Endothelial cell of umbilical vein (primary cell): ENCODE data around the gene NEK6. TPM values are rescaled to one million over a fixed set of nuclear protein-coding genes. Genes with fewer than 3 reads are reported as not detected.
A peak's percentile ranks its signal among the peaks of the same experiment; 100 is the strongest.

Experiments
- BruUV-seq: library from RNA; stranded (reverse); fragments of 400-500 nt; replicated peaks from 2 replicates; lab custom pipeline; 2021; lab: Mats Ljungman, UMichigan
- CTCF ChIA-PET: fragments of 300-600, 350-600 bp; sonication (Branson Sonifier 250); formaldehyde crosslinking; loops from one replicate; lab custom pipeline; 2021; ENCODE audit warnings: antibody characterized with exemption, inconsistent platforms; lab: Charles Lee
- POLR2A ChIA-PET: fragments of 300-600, 350-600 bp; sonication (Branson Sonifier 250); formaldehyde crosslinking; loops from one replicate; lab custom pipeline; 2021; ENCODE audit warnings: antibody characterized with exemption, inconsistent platforms; lab: Charles Lee
- DNase-seq: peaks from one replicate; pipeline ENCODE4 v3.0.0-alpha.2; 2011; ENCODE audit warnings: low read depth, low spot score
- FAIRE-seq: peaks from 2 replicates; lab custom pipeline; 2011; peaks lifted over from hg19 to GRCh38; lab: Jason Lieb, UNC
- H2AFZ ChIP-seq: 2 replicates; pipeline ENCODE4 v1.6.0; 2012; ENCODE audit warnings: low read depth, low read length, control low read depth, inconsistent platforms
- H3K27ac ChIP-seq: 2 replicates; pipeline ENCODE4 v1.5.1; 2011; ENCODE audit warnings: low read depth, mild to moderate bottlenecking, control low read depth, low read length, moderate library complexity; ENCODE audit not compliant: insufficient read depth
- H3K27me3 ChIP-seq, 2 experiments: 2 replicates each; pipeline versions ENCODE4 v1.6.0 to v1.6.1; 2011; ENCODE audit warnings: low read length in 2 of 2, mixed read lengths in 1 of 2; ENCODE audit not compliant: control insufficient read depth in 2 of 2, insufficient read depth in 2 of 2
- H3K36me3 ChIP-seq, 2 experiments: 2 replicates in 1 of 2; 3 replicates in 1 of 2; pipeline ENCODE4 v1.5.1; 2011; ENCODE audit warnings: low read length in 2 of 2, mild to moderate bottlenecking in 1 of 2, moderate library complexity in 1 of 2; ENCODE audit not compliant: control insufficient read depth in 2 of 2, insufficient read depth in 2 of 2; ENCODE audit errors: extremely low read depth in 1 of 2
- H3K4me1 ChIP-seq: 3 replicates; pipeline ENCODE4 v1.5.1; 2011; ENCODE audit warnings: mild to moderate bottlenecking, low read length; ENCODE audit not compliant: control insufficient read depth, insufficient read depth; ENCODE audit errors: extremely low read depth
- H3K4me2 ChIP-seq: 2 replicates; pipeline ENCODE4 v1.6.1; 2011; ENCODE audit warnings: low read length, control low read depth, mixed read lengths; ENCODE audit not compliant: insufficient read depth
- H3K4me3 ChIP-seq, 3 experiments: fragments of 200-600 bp in 1 of 3; sonication (generic), shearing (Covaris generic) in 1 of 3; replicated peaks in 1 of 3; 2 replicates each; pipeline ENCODE4 v1.5.1; 2011 to 2016; ENCODE audit warnings: control low read depth in 3 of 3, low read length in 3 of 3, mild to moderate bottlenecking in 2 of 3, inconsistent platforms in 1 of 3, low read depth in 1 of 3, moderate library complexity in 1 of 3; ENCODE audit not compliant: insufficient read depth in 1 of 3
- H3K79me2 ChIP-seq: 2 replicates; pipeline ENCODE4 v1.6.0; 2012; ENCODE audit warnings: low read length, inconsistent platforms; ENCODE audit not compliant: control insufficient read depth, insufficient read depth
- H3K9ac ChIP-seq: replicated peaks from 2 replicates; pipeline ENCODE3; 2011; ENCODE audit warnings: low read length, control low read depth; ENCODE audit not compliant: insufficient read depth; ENCODE audit errors: extremely low read depth
- H3K9me1 ChIP-seq: replicated peaks from 3 replicates; pipeline ENCODE4 v1.6.0; 2011; ENCODE audit warnings: mild to moderate bottlenecking, low read length; ENCODE audit not compliant: control insufficient read depth, insufficient read depth; ENCODE audit errors: extremely low read depth
- H3K9me3 ChIP-seq: replicated peaks from 2 replicates; pipeline ENCODE4 v1.5.1; 2012; ENCODE audit warnings: low read length, inconsistent platforms; ENCODE audit not compliant: control insufficient read depth, insufficient read depth
- H4K20me1 ChIP-seq: replicated peaks from 2 replicates; pipeline ENCODE3; 2011; ENCODE audit warnings: mild to moderate bottlenecking, low read length; ENCODE audit not compliant: control insufficient read depth, insufficient read depth; ENCODE audit errors: extremely low read depth
- CTCF ChIP-seq, 2 donors: IDR thresholded peaks; 1 replicate in 1 of 2; 2 replicates in 1 of 2; pipeline ENCODE4 v1.5.1; 2011; ENCODE audit warnings: low read length in 2 of 2, mild to moderate bottlenecking in 2 of 2, moderate library complexity in 2 of 2, control low read depth in 1 of 2, inconsistent platforms in 1 of 2, low read depth in 1 of 2; ENCODE audit not compliant: insufficient read depth in 1 of 2; ENCODE audit errors: extremely low read depth in 1 of 2
- GATA2 ChIP-seq: IDR thresholded peaks from 2 replicates; pipeline ENCODE4 v1.7.0; 2011; ENCODE audit warnings: low read depth, mild to moderate bottlenecking, moderate library complexity, mixed read lengths, low read length; ENCODE audit not compliant: insufficient read length, insufficient read depth
- MAX ChIP-seq: IDR thresholded peaks from 2 replicates; pipeline ENCODE4 v1.6.1; 2011; ENCODE audit not compliant: insufficient read depth, insufficient read length
- MYC ChIP-seq: IDR thresholded peaks from one replicate; pipeline ENCODE4 v1.6.1; 2011; ENCODE audit warnings: mild to moderate bottlenecking, low read depth, low read length
- POLR2A ChIP-seq: IDR thresholded peaks from 2 replicates; pipeline ENCODE4 v1.6.1; 2012; ENCODE audit warnings: low read depth, mild to moderate bottlenecking, control low read depth, low read length
- POLR2AphosphoS5 ChIP-seq: IDR thresholded peaks from 2 replicates; pipeline ENCODE4 v1.6.1; 2012; ENCODE audit warnings: low read depth, mild to moderate bottlenecking, control low read depth, low read length, moderate library complexity; ENCODE audit not compliant: insufficient read depth
- dilution Hi-C: fragments of 300-500 bp; cut with MboI; formaldehyde crosslinking; loops from one replicate; pipeline ENCODE4 v1.15.0; 2019; ENCODE audit warnings: low sequenced_read_pairs; ENCODE audit not compliant: extremely low pct_ligation_motif_present
- intact Hi-C: fragments of 100-400 bp; cut with micrococcal nuclease; formaldehyde crosslinking; loops from one replicate; pipeline ENCODE4 v1.10.0; 2022
- polyA plus RNA-seq, 4 experiments: library from polyadenylated mRNA; depleted of rRNA in 3 of 4; stranded (reverse) in 3 of 4; unstranded in 1 of 4; fragments of >200 nt; gene quantifications; 2 replicates each; pipeline versions ENCODE4 v1.2.1 to v1.2.3, GENCODE V29; 2011 to 2012; ENCODE audit warnings: missing spikeins in 1 of 4
- total RNA-seq: library from RNA; stranded (reverse); gene quantifications from 2 replicates; pipeline ENCODE4 v1.2.3, GENCODE V29; 2021

The NEK6 gene
- total and polyA plus RNA-seq, 2 donors (not counting 3 experiments of a cell fraction or from before 2014, with no cell fraction given), result 64.3 to 67.1 TPM

GRCh38 chr9:124334568-124335319, 77.0 kb downstream of the NEK6 start:
- no peaks in the 10 kb centered on the region for H3K9me1 ChIP-seq
- H3K9me3 ChIP-seq, result no peaks in the 10 kb centered on the region
- H3K27me3 ChIP-seq, result no peaks in the 10 kb centered on the region
- DNase-seq, result no peak
- H3K4me2 ChIP-seq, result no peak overlapping the region
- POLR2A ChIA-PET, result no interaction called here
- H3K36me3 ChIP-seq, result peaks cover 8 to 36% of the 10 kb centered on the region in 2 experiments
- H3K79me2 ChIP-seq, result no peaks in the 10 kb centered on the region
- no peaks in the 10 kb centered on the region for H4K20me1 ChIP-seq
- H2AFZ ChIP-seq, result no peak overlapping the region
- no peak overlapping the region for H3K27ac ChIP-seq
- BruUV-seq, result no TSS peak
- dilution Hi-C loops, result no loop called here
- FAIRE-seq, result no peak
- no peaks in the 10 kb centered on the region for H3K4me1 ChIP-seq
- CTCF ChIA-PET, result no interaction called here
- no peak overlapping the region for H3K9ac ChIP-seq
- intact Hi-C loops, result no loop called here
- TF ChIP-seq POLR2AphosphoS5, result peak; percentile 20
- no peak for TF ChIP-seq MYC
- TF ChIP-seq MAX, result no peak
- TF ChIP-seq POLR2A, result no peak
- TF ChIP-seq CTCF (IDR thresholded peaks at IDR 0.05; ENCODE audit: extremely low read depth in 1 of 2, insufficient read depth in 1 of 2, low read depth in 1 of 2, low read length in 2 of 2), result no peak
- no peak for TF ChIP-seq GATA2
- no peak overlapping the region for H3K4me3 ChIP-seq
